ENCODE data around the gene HORMAD2. TPM values are rescaled to one million over a fixed set of nuclear protein-coding genes. Genes with fewer than 3 reads are reported as not detected.

HORMAD2 gene
- total and polyA plus RNA-seq, 7 experiments from 2014 or later, result 0.34 TPM; not detected in 6

- intact Hi-C loops (cut with micrococcal nuclease), result loop anchor here (2.0 to 10.0 kb wide), 3 partner anchors 24 to 46 kb away; partner anchors contain the start of gene LIF (in 1 of the 2)
- Histone ChIP-seq H3K9me3 (ENCODE audit: control insufficient read depth in 2 of 3, low read length in 3 of 3) (no peaks in the 10 kb centered on the region), H3K4me1 (ENCODE audit: control insufficient read depth in 2 of 2, insufficient read depth in 2 of 2, low read length in 2 of 2) (peaks cover 29 to 33% of the 10 kb centered on the region in 2 donors), H3K27me3 (ENCODE audit: control insufficient read depth in 2 of 2, insufficient read depth in 2 of 2, low read length in 2 of 2) (no peaks in the 10 kb centered on the region), H3K27ac (ENCODE audit: low read depth, low read length) (peak overlapping the region; percentile 55), H3K4me3 (ENCODE audit: low read length) (peak overlapping the region; percentile 60), H3K36me3 (ENCODE audit: control insufficient read depth in 2 of 3, insufficient read depth in 3 of 3, low read length in 3 of 3) (no peaks in the 10 kb centered on the region)
- Mint-ChIP-seq H3K36me3 (peaks cover 0 to 5% (median 0%) of the 10 kb centered on the region in 5 donors), H3K27me3 (no peaks in the 10 kb centered on the region), H3K4me1 (peaks cover 41 to 85% (median 53%) of the 10 kb centered on the region in 7 donors), H3K27ac (peak overlapping the region; percentile 76 to 97 (median 92)), H3K9me3 (peaks cover 0 to 4% (median 0%) of the 10 kb centered on the region in 11 donors), H3K4me3 (peak overlapping the region; percentile 63 to 86 (median 80))
- CTCF ChIA-PET, result no interaction called here
- ATAC-seq (no peak), DNase-seq (no peak)
- POLR2A ChIA-PET, result interaction anchor here (0.6 kb wide), 1 partner anchor 588 kb away, joined by 3 read pairs; no protein-coding TSS in a partner anchor
Measured at GRCh38 chr22:30220338-30221012, 140.2 kb downstream of the HORMAD2 start.

DNA sequence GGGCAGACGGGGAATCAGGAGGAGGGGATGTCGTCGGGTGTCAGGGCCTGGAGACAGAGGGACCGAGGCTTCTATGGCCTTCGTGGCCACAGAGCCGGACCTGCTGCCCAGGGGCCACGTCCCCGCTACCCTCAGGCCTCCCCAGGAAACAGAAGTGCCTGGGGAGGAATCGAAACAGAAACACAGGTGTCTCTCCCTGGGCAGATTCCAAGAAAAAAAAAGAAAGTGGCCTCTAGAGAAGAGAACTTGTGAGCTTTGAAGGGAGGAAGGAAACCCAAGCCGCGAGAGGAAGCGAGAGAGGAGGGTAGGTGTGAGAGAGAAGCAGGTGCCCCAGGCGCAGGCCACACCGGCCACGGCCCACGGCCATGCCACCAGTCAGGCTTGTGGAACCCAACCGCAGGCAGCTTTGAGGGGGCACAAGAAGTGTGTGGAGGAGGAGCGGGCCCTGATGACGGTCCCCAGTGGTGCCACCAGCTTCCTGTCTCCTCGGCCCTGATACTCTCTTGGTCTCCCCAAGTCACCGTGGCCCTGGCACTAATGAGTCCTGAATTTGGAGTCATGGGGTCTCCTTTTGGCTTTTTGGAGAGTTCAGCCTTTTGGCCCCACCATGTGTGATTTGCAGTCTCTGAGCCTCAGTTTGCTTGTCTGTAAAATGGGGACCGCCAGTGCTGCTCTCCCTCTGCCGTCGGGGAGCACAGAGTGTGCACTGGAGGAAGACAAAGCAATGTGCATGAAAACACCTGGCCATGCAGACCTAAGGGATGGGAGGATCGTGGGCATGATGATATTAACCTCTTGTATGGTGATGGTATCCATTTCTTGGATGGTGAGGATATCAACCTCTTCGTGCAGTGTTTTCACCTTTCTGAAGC lies 141.1 kb downstream of the HORMAD2 start:
- peaks cover 0 to 4% (median 0%) of the 10 kb centered on the region in 11 donors for H3K9me3 Mint-ChIP-seq
- peak overlapping the region; percentile 76 to 97 (median 92) for H3K27ac Mint-ChIP-seq
- ATAC-seq, result peak; percentile 78
- peaks cover 40 to 87% (median 56%) of the 10 kb centered on the region in 7 donors for H3K4me1 Mint-ChIP-seq
- intact Hi-C loops (cut with micrococcal nuclease), result loop anchor here (2.0 to 10.0 kb wide), 3 partner anchors 25 to 47 kb away; partner anchors contain the start of gene LIF (in 1 of the 2)
- peaks cover 0 to 5% (median 0%) of the 10 kb centered on the region in 5 donors for H3K36me3 Mint-ChIP-seq
- peak in 8 of 9 donors; percentile 36 to 69 (median 58) for DNase-seq
- Histone ChIP-seq H3K27ac (ENCODE audit: low read depth, low read length) (peak overlapping the region; percentile 55), H3K4me1 (ENCODE audit: control insufficient read depth in 2 of 2, insufficient read depth in 2 of 2, low read length in 2 of 2) (peaks cover 33 to 34% of the 10 kb centered on the region in 2 donors), H3K27me3 (ENCODE audit: control insufficient read depth in 2 of 2, insufficient read depth in 2 of 2, low read length in 2 of 2) (no peaks in the 10 kb centered on the region), H3K4me3 (ENCODE audit: low read length) (peak overlapping the region; percentile 60), H3K9me3 (ENCODE audit: control insufficient read depth in 2 of 3, low read length in 3 of 3) (no peaks in the 10 kb centered on the region), H3K36me3 (ENCODE audit: control insufficient read depth in 2 of 3, insufficient read depth in 3 of 3, low read length in 3 of 3) (no peaks in the 10 kb centered on the region)
- POLR2A ChIA-PET, result interaction anchor here (0.6 kb wide), 1 partner anchor 717 kb away, joined by 3 read pairs; no protein-coding TSS in a partner anchor
- CTCF ChIA-PET, result interaction anchor here (0.6 kb wide), 1 partner anchor 120 kb away, joined by 3 read pairs; no protein-coding TSS in a partner anchor
- H3K4me3 Mint-ChIP-seq, result peak overlapping the region; percentile 63 to 86 (median 80)
- H3K27me3 Mint-ChIP-seq, result no peaks in the 10 kb centered on the region

DNA sequence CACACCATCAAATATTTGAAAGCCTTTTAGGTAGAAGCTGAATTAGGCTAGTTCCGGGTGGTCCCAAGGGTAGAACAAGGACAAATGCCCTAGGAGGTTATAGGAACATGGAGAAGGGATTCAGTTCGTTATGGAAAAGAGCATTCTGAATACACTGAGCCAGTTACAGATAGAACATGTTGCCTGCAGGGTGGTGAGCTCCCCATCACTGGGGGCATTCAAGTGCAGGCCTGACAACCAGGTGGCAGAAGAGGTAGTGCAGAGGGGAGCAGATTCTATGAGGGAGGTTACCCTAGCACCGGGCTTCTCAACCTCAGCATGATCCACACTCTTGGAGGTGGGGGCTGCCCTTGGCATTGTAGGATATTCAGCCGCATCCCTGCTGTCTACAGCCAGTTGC lies 142.1 kb downstream of the HORMAD2 start:
- Mint-ChIP-seq H3K27ac (peak overlapping the region in 5 of 9 donors; percentile 65 to 97 (median 92)), H3K9me3 (peaks cover 0 to 4% (median 0%) of the 10 kb centered on the region in 11 donors), H3K27me3 (no peaks in the 10 kb centered on the region), H3K4me1 (peaks cover 41 to 88% (median 61%) of the 10 kb centered on the region in 7 donors), H3K36me3 (peaks cover 0 to 5% (median 0%) of the 10 kb centered on the region in 5 donors), H3K4me3 (peak overlapping the region in 2 of 10 donors; percentile 43 to 77)
- Histone ChIP-seq H3K9me3 (ENCODE audit: control insufficient read depth in 2 of 3, low read length in 3 of 3) (no peaks in the 10 kb centered on the region), H3K4me1 (ENCODE audit: control insufficient read depth in 2 of 2, insufficient read depth in 2 of 2, low read length in 2 of 2) (peaks cover 33 to 34% of the 10 kb centered on the region in 2 donors), H3K36me3 (ENCODE audit: control insufficient read depth in 2 of 3, insufficient read depth in 3 of 3, low read length in 3 of 3) (no peaks in the 10 kb centered on the region), H3K4me3 (ENCODE audit: low read length) (no peak overlapping the region), H3K27ac (ENCODE audit: low read depth, low read length) (no peak overlapping the region), H3K27me3 (ENCODE audit: control insufficient read depth in 2 of 2, insufficient read depth in 2 of 2, low read length in 2 of 2) (no peaks in the 10 kb centered on the region)
- ATAC-seq (no peak), DNase-seq (no peak)
- ChIA-PET POLR2A (no interaction called here), CTCF (no interaction called here)
- intact Hi-C loops (cut with micrococcal nuclease), result loop anchor here in 1 of 2 donors (10.0 kb wide), 1 partner anchor 48 kb away; no protein-coding TSS in a partner anchor

GRCh38 chr22:30223303-30223702 lies 143.0 kb downstream of the HORMAD2 start:
- peak; percentile 52 for ATAC-seq

DNA sequence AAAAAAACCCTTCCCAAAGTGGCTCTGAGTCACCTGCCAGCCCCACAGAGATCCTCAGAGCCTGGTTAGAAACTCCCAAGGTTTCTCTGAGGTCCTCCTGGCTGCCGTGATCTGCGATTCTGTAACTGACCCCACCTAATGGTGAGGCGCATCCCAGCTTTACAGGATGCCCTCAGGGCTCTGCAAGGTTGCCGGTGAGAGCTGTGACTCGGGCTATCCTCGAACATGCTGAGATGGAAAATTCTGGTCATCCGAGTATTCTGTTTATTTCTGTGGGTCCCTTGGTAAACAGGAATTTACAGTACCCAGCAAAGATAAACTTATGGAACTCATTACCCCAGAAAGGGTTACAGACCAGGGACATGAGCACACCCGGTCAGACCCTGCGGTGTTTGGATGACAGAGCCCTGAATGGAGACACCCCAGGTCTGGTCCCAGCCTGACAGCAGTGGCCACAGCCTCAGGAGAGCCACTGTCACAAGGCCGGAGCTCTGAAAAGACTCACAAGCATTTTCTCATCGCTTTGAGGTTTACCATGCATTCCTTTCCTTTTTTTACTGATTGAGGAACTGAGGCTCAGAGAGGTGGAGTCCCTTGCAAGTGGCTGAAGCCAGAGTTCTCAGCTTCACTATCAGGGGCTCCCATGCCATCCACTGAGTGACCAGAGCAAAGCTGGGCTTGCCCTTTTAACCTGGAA lies 144.0 kb downstream of the HORMAD2 start:
- Mint-ChIP-seq H3K4me3 (no peak overlapping the region), H3K4me1 (peaks cover 50 to 92% (median 70%) of the 10 kb centered on the region in 7 donors), H3K36me3 (peaks cover 0 to 5% (median 0%) of the 10 kb centered on the region in 5 donors), H3K9me3 (peaks cover 0 to 4% (median 0%) of the 10 kb centered on the region in 11 donors), H3K27me3 (no peaks in the 10 kb centered on the region), H3K27ac (peak overlapping the region in 6 of 9 donors; percentile 27 to 97 (median 38))
- Histone ChIP-seq H3K27me3 (ENCODE audit: control insufficient read depth in 2 of 2, insufficient read depth in 2 of 2, low read length in 2 of 2) (no peaks in the 10 kb centered on the region), H3K36me3 (ENCODE audit: control insufficient read depth in 2 of 3, insufficient read depth in 3 of 3, low read length in 3 of 3) (no peaks in the 10 kb centered on the region), H3K9me3 (ENCODE audit: control insufficient read depth in 2 of 3, low read length in 3 of 3) (no peaks in the 10 kb centered on the region), H3K27ac (ENCODE audit: low read depth, low read length) (no peak overlapping the region), H3K4me1 (ENCODE audit: control insufficient read depth in 2 of 2, insufficient read depth in 2 of 2, low read length in 2 of 2) (peaks cover 34 to 35% of the 10 kb centered on the region in 2 donors), H3K4me3 (ENCODE audit: low read length) (no peak overlapping the region)
- no peak for DNase-seq
- ChIA-PET CTCF (interaction anchor here (0.6 kb wide), 1 partner anchor 177 kb away, joined by 3 read pairs; no protein-coding TSS in a partner anchor), POLR2A (no interaction called here)
- no peak for ATAC-seq
- intact Hi-C loops (cut with micrococcal nuclease), result loop anchor here in 1 of 2 donors (10.0 kb wide), 1 partner anchor 50 kb away; no protein-coding TSS in a partner anchor

More at GRCh38 chr22:30223303-30223702, 143.0 kb downstream of the HORMAD2 start:
- no peak overlapping the region for H3K4me3 ChIP-seq (ENCODE audit: low read length)
- peaks cover 0 to 5% (median 0%) of the 10 kb centered on the region in 5 donors for H3K36me3 Mint-ChIP-seq
- no peaks in the 10 kb centered on the region for H3K27me3 ChIP-seq (ENCODE audit: control insufficient read depth in 2 of 2, insufficient read depth in 2 of 2, low read length in 2 of 2)
- no peaks in the 10 kb centered on the region for H3K27me3 Mint-ChIP-seq
- intact Hi-C loops (cut with micrococcal nuclease), result loop anchor here in 1 of 2 donors (10.0 kb wide), 1 partner anchor 49 kb away; no protein-coding TSS in a partner anchor
- H3K4me3 Mint-ChIP-seq, result peak overlapping the region in 2 of 10 donors; percentile 12 to 25
- H3K27ac Mint-ChIP-seq, result peak overlapping the region in 5 of 9 donors; percentile 6 to 97 (median 65)
- H3K4me1 ChIP-seq (ENCODE audit: control insufficient read depth in 2 of 2, insufficient read depth in 2 of 2, low read length in 2 of 2), result peaks cover 34 to 38% of the 10 kb centered on the region in 2 donors
- peaks cover 0 to 4% (median 0%) of the 10 kb centered on the region in 11 donors for H3K9me3 Mint-ChIP-seq
- CTCF ChIA-PET, result no interaction called here
- H3K9me3 ChIP-seq (ENCODE audit: control insufficient read depth in 2 of 3, low read length in 3 of 3), result no peaks in the 10 kb centered on the region
- no peak for DNase-seq
- H3K36me3 ChIP-seq (ENCODE audit: control insufficient read depth in 2 of 3, insufficient read depth in 3 of 3, low read length in 3 of 3), result no peaks in the 10 kb centered on the region
- H3K4me1 Mint-ChIP-seq, result peaks cover 45 to 92% (median 70%) of the 10 kb centered on the region in 7 donors
- POLR2A ChIA-PET, result no interaction called here
- no peak overlapping the region for H3K27ac ChIP-seq (ENCODE audit: low read depth, low read length)
